Endothelial cell of umbilical vein (primary cell): ENCODE measurements around the gene SLC16A6. TPM values are rescaled to one million over a fixed set of nuclear protein-coding genes. Genes with fewer than 3 reads are reported as not detected.
"Not testable (repeated sequence)": the region's sequence is repeated elsewhere in the genome, so short reads cannot be mapped to it uniquely, and the experiment has no call there.

Source experiments
- BruUV-seq: library from RNA; stranded (reverse); fragments of 400-500 nt; replicated peaks from 2 replicates; lab custom pipeline; 2021; lab: Mats Ljungman, UMichigan
- CTCF ChIA-PET: fragments of 300-600, 350-600 bp; sonication (Branson Sonifier 250); formaldehyde crosslinking; loops from one replicate; lab custom pipeline; 2021; ENCODE audit warnings: antibody characterized with exemption, inconsistent platforms; lab: Charles Lee
- POLR2A ChIA-PET: fragments of 300-600, 350-600 bp; sonication (Branson Sonifier 250); formaldehyde crosslinking; loops from one replicate; lab custom pipeline; 2021; ENCODE audit warnings: antibody characterized with exemption, inconsistent platforms; lab: Charles Lee
- DNase-seq: peaks from one replicate; pipeline ENCODE4 v3.0.0-alpha.2; 2011; ENCODE audit warnings: low read depth, low spot score
- FAIRE-seq: peaks from 2 replicates; lab custom pipeline; 2011; peaks lifted over from hg19 to GRCh38; lab: Jason Lieb, UNC
- H2AFZ ChIP-seq: 2 replicates; pipeline ENCODE4 v1.6.0; 2012; ENCODE audit warnings: low read depth, low read length, control low read depth, inconsistent platforms
- H3K27ac ChIP-seq: 2 replicates; pipeline ENCODE4 v1.5.1; 2011; ENCODE audit warnings: low read depth, mild to moderate bottlenecking, control low read depth, low read length, moderate library complexity; ENCODE audit not compliant: insufficient read depth
- H3K27me3 ChIP-seq, 2 experiments: 2 replicates each; pipeline versions ENCODE4 v1.6.0 to v1.6.1; 2011; ENCODE audit warnings: low read length in 2 of 2, mixed read lengths in 1 of 2; ENCODE audit not compliant: control insufficient read depth in 2 of 2, insufficient read depth in 2 of 2
- H3K36me3 ChIP-seq, 2 experiments: 2 replicates in 1 of 2; 3 replicates in 1 of 2; pipeline ENCODE4 v1.5.1; 2011; ENCODE audit warnings: low read length in 2 of 2, mild to moderate bottlenecking in 1 of 2, moderate library complexity in 1 of 2; ENCODE audit not compliant: control insufficient read depth in 2 of 2, insufficient read depth in 2 of 2; ENCODE audit errors: extremely low read depth in 1 of 2
- H3K4me1 ChIP-seq: 3 replicates; pipeline ENCODE4 v1.5.1; 2011; ENCODE audit warnings: mild to moderate bottlenecking, low read length; ENCODE audit not compliant: control insufficient read depth, insufficient read depth; ENCODE audit errors: extremely low read depth
- H3K4me2 ChIP-seq: 2 replicates; pipeline ENCODE4 v1.6.1; 2011; ENCODE audit warnings: low read length, control low read depth, mixed read lengths; ENCODE audit not compliant: insufficient read depth
- H3K4me3 ChIP-seq, 3 experiments: fragments of 200-600 bp in 1 of 3; sonication (generic), shearing (Covaris generic) in 1 of 3; replicated peaks in 1 of 3; 2 replicates each; pipeline ENCODE4 v1.5.1; 2011 to 2016; ENCODE audit warnings: control low read depth in 3 of 3, low read length in 3 of 3, mild to moderate bottlenecking in 2 of 3, inconsistent platforms in 1 of 3, low read depth in 1 of 3, moderate library complexity in 1 of 3; ENCODE audit not compliant: insufficient read depth in 1 of 3
- H3K79me2 ChIP-seq: 2 replicates; pipeline ENCODE4 v1.6.0; 2012; ENCODE audit warnings: low read length, inconsistent platforms; ENCODE audit not compliant: control insufficient read depth, insufficient read depth
- H3K9ac ChIP-seq: replicated peaks from 2 replicates; pipeline ENCODE3; 2011; ENCODE audit warnings: low read length, control low read depth; ENCODE audit not compliant: insufficient read depth; ENCODE audit errors: extremely low read depth
- H3K9me1 ChIP-seq: replicated peaks from 3 replicates; pipeline ENCODE4 v1.6.0; 2011; ENCODE audit warnings: mild to moderate bottlenecking, low read length; ENCODE audit not compliant: control insufficient read depth, insufficient read depth; ENCODE audit errors: extremely low read depth
- H3K9me3 ChIP-seq: replicated peaks from 2 replicates; pipeline ENCODE4 v1.5.1; 2012; ENCODE audit warnings: low read length, inconsistent platforms; ENCODE audit not compliant: control insufficient read depth, insufficient read depth
- H4K20me1 ChIP-seq: replicated peaks from 2 replicates; pipeline ENCODE3; 2011; ENCODE audit warnings: mild to moderate bottlenecking, low read length; ENCODE audit not compliant: control insufficient read depth, insufficient read depth; ENCODE audit errors: extremely low read depth
- dilution Hi-C: fragments of 300-500 bp; cut with MboI; formaldehyde crosslinking; loops from one replicate; pipeline ENCODE4 v1.15.0; 2019; ENCODE audit warnings: low sequenced_read_pairs; ENCODE audit not compliant: extremely low pct_ligation_motif_present
- intact Hi-C: fragments of 100-400 bp; cut with micrococcal nuclease; formaldehyde crosslinking; loops from one replicate; pipeline ENCODE4 v1.10.0; 2022
- polyA plus RNA-seq, 4 experiments: library from polyadenylated mRNA; depleted of rRNA in 3 of 4; stranded (reverse) in 3 of 4; unstranded in 1 of 4; fragments of >200 nt; gene quantifications; 2 replicates each; pipeline versions ENCODE4 v1.2.1 to v1.2.3, GENCODE V29; 2011 to 2012; ENCODE audit warnings: missing spikeins in 1 of 4
- total RNA-seq: library from RNA; stranded (reverse); gene quantifications from 2 replicates; pipeline ENCODE4 v1.2.3, GENCODE V29; 2021

Gene SLC16A6
- total and polyA plus RNA-seq, 2 donors (not counting 3 experiments of a cell fraction or from before 2014, with no cell fraction given) = 0.65 to 0.91 TPM

DNA sequence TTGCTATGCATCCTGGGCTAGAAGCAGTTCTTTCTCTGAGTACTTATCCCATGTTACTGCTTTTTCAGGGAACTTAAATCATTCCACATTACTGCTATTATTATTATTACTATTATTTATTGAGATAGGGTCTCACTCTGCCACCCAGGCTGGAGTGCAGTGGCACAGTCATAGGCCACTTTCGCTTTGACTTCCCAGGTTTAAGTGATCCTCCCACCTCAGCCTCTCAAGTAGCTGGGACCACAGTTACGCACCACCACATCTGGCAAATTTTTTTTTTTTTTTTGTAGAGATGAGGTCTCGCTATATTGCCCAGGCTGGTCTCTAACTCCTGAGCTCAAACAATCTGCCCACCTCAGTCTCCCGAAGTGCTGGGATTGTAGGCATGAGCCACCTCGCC lies 71.5 kb downstream of the SLC16A6 start:
- CTCF ChIA-PET = not testable (repeated sequence)

More for the DNA sequence above, 71.5 kb downstream of the SLC16A6 start:
- dilution Hi-C loops, BruUV-seq, H3K9ac ChIP-seq, FAIRE-seq, H3K79me2 ChIP-seq, H4K20me1 ChIP-seq, POLR2A ChIA-PET, H3K4me3 ChIP-seq, intact Hi-C loops, DNase-seq, H2AFZ ChIP-seq, H3K27ac ChIP-seq, H3K36me3 ChIP-seq, H3K4me1 ChIP-seq, H3K4me2 ChIP-seq, H3K9me1 ChIP-seq, H3K27me3 ChIP-seq, H3K9me3 ChIP-seq: not testable (repeated sequence)

Other genes starting within 250 kb of the SLC16A6 start
- gene AMZ2, start 43.1 kb downstream of the SLC16A6 start, total RNA-seq = 53.7 and 57.3 TPM in 2 replicates
- gene AMZ2, start 43.1 kb downstream of the SLC16A6 start, polyA plus RNA-seq = 37.0 and 46.7 TPM in 2 replicates
- 5.1 and 7.0 TPM in 2 replicates for gene ARSG, start 368 bp upstream of the SLC16A6 start, total RNA-seq
- gene ARSG, start 368 bp upstream of the SLC16A6 start, polyA plus RNA-seq = 3.9 TPM in 2 replicates
- 41.5 and 49.9 TPM in 2 replicates for gene WIPI1, start 166.4 kb upstream of the SLC16A6 start, total RNA-seq
- 69.8 and 70.3 TPM in 2 replicates for gene WIPI1, start 166.4 kb upstream of the SLC16A6 start, polyA plus RNA-seq
- gene PRKAR1A, start 221.3 kb upstream of the SLC16A6 start, total RNA-seq = 238 and 257 TPM in 2 replicates
- 72.9 and 92.0 TPM in 2 replicates for gene PRKAR1A, start 221.3 kb upstream of the SLC16A6 start, polyA plus RNA-seq